ENCODE results near the gene BTF3L4. TPM values are rescaled to one million over a fixed set of nuclear protein-coding genes. Genes with fewer than 3 reads are reported as not detected.

The BTF3L4 gene
- total RNA-seq, 1 experiment from 2014 or later = 33.8 TPM

- no peaks in the 10 kb centered on the region for H3K9me3 ChIP-seq (ENCODE audit: low read length)
- H3K4me1 ChIP-seq (ENCODE audit: insufficient read depth, low read length) = no peaks in the 10 kb centered on the region
- no peaks in the 10 kb centered on the region for H3K27me3 ChIP-seq (ENCODE audit: low read length)
- no peaks in the 10 kb centered on the region for H3F3A ChIP-seq (ENCODE audit: low read length, unreplicated experiment)
- H3K4me3 ChIP-seq (ENCODE audit: low read length) = no peak overlapping the region
- no peak overlapping the region for H3K4me2 ChIP-seq (ENCODE audit: low read length)
- H3K9me2 ChIP-seq (replicated peaks; ENCODE audit: low read length) = no peaks in the 10 kb centered on the region
- DNase-seq (no peak), ATAC-seq (no peak)
- TF ChIP-seq EZH2phosphoT487 (IDR thresholded peaks at IDR 0.05; ENCODE audit: borderline replicate concordance, low read length) = no peak
- TF ChIP-seq EZH2 (IDR thresholded peaks at IDR 0.05; ENCODE audit: low read length, unreplicated experiment) = no peak
- no peak for TF ChIP-seq CTCF (conservative IDR thresholded peaks at IDR 0.05; ENCODE audit: low read depth, low read length)
- CTCF ChIA-PET = no interaction called here
- intact Hi-C loops (cut with micrococcal nuclease) = no loop called here
- no peaks in the 10 kb centered on the region for H3K79me2 ChIP-seq (ENCODE audit: low read length)
- H3K36me3 ChIP-seq (ENCODE audit: low read depth, low read length) = no peaks in the 10 kb centered on the region
- no peak overlapping the region for H3K9ac ChIP-seq (ENCODE audit: low read length)
- H2AFZ ChIP-seq (ENCODE audit: low read length) = no peak overlapping the region
- H4K20me1 ChIP-seq (ENCODE audit: low read length) = no peaks in the 10 kb centered on the region
- no peak overlapping the region for H3K27ac ChIP-seq (ENCODE audit: low read length)
- no TSS peak for BruUV-seq (replicated peaks)
- POLR2A ChIA-PET (ENCODE audit: unreplicated experiment) = no interaction called here
Measured at GRCh38 chr1:52112489-52112888, 56.4 kb downstream of the BTF3L4 start.

GRCh38 chr1:52119301-52120079, 63.4 kb downstream of the BTF3L4 start:
- TF ChIP-seq EZH2 (IDR thresholded peaks at IDR 0.05; ENCODE audit: low read length, unreplicated experiment) = no peak
- intact Hi-C loops (cut with micrococcal nuclease) = loop anchor here (10.0 kb wide), 1 partner anchor 285 kb away; the partner anchor contains the start of genes ORC1 and PRPF38A
- Histone ChIP-seq H3K27me3 (ENCODE audit: low read length) (no peaks in the 10 kb centered on the region), H3K4me3 (ENCODE audit: low read length) (no peak overlapping the region), H3K79me2 (ENCODE audit: low read length) (no peaks in the 10 kb centered on the region), H3K4me2 (ENCODE audit: low read length) (no peak overlapping the region), H3K4me1 (ENCODE audit: insufficient read depth, low read length) (no peaks in the 10 kb centered on the region), H3K9me2 (replicated peaks; ENCODE audit: low read length) (no peaks in the 10 kb centered on the region), H3K9me3 (ENCODE audit: low read length) (no peaks in the 10 kb centered on the region), H3K27ac (ENCODE audit: low read length) (no peak overlapping the region), H4K20me1 (ENCODE audit: low read length) (no peaks in the 10 kb centered on the region), H3K9ac (ENCODE audit: low read length) (no peak overlapping the region), H3K36me3 (ENCODE audit: low read depth, low read length) (no peaks in the 10 kb centered on the region), H3F3A (ENCODE audit: low read length, unreplicated experiment) (no peaks in the 10 kb centered on the region), H2AFZ (ENCODE audit: low read length) (no peak overlapping the region)
- no peak for DNase-seq
- CTCF ChIA-PET = no interaction called here
- POLR2A ChIA-PET (ENCODE audit: unreplicated experiment) = no interaction called here
- no peak for ATAC-seq
- BruUV-seq (replicated peaks) = no TSS peak

GRCh38 chr1:52122384-52122783, 66.3 kb downstream of the BTF3L4 start:
- no peaks in the 10 kb centered on the region for H3K9me3 ChIP-seq (ENCODE audit: low read length)
- no peak overlapping the region for H3K9ac ChIP-seq (ENCODE audit: low read length)
- no peaks in the 10 kb centered on the region for H4K20me1 ChIP-seq (ENCODE audit: low read length)
- ChIA-PET CTCF (no interaction called here), POLR2A (ENCODE audit: unreplicated experiment) (no interaction called here)
- H3K4me3 ChIP-seq (ENCODE audit: low read length) = no peak overlapping the region
- H3K4me2 ChIP-seq (ENCODE audit: low read length) = no peak overlapping the region
- no peaks in the 10 kb centered on the region for H3K36me3 ChIP-seq (ENCODE audit: low read depth, low read length)
- TF ChIP-seq EZH2phosphoT487 (IDR thresholded peaks at IDR 0.05; ENCODE audit: borderline replicate concordance, low read length) (no peak), CTCF (conservative IDR thresholded peaks at IDR 0.05; ENCODE audit: low read depth, low read length) (no peak), EZH2 (IDR thresholded peaks at IDR 0.05; ENCODE audit: low read length, unreplicated experiment) (no peak)
- H3K79me2 ChIP-seq (ENCODE audit: low read length) = no peaks in the 10 kb centered on the region
- no TSS peak for BruUV-seq (replicated peaks)
- no peaks in the 10 kb centered on the region for H3F3A ChIP-seq (ENCODE audit: low read length, unreplicated experiment)
- H2AFZ ChIP-seq (ENCODE audit: low read length) = no peak overlapping the region
- H3K4me1 ChIP-seq (ENCODE audit: insufficient read depth, low read length) = no peaks in the 10 kb centered on the region
- intact Hi-C loops (cut with micrococcal nuclease) = loop anchor here (10.0 kb wide), 1 partner anchor 282 kb away; the partner anchor contains the start of genes ORC1 and PRPF38A
- H3K9me2 ChIP-seq (replicated peaks; ENCODE audit: low read length) = no peaks in the 10 kb centered on the region
- peaks cover 4% of the 10 kb centered on the region; the same call in 1 of the 2 replicates for H3K27me3 ChIP-seq (ENCODE audit: low read length)
- H3K27ac ChIP-seq (ENCODE audit: low read length) = no peak overlapping the region
- no peak for ATAC-seq
- DNase-seq = no peak
